MCF 10A (cell line): ENCODE results near the gene SLC16A3. TPM values are rescaled to one million over a fixed set of nuclear protein-coding genes. Genes with fewer than 3 reads are reported as not detected.

ENCODE experiments used
- BruUV-seq: library from RNA; stranded (reverse); fragments of 400-500 nt; replicated peaks from 2 replicates; lab custom pipeline; 2021; lab: Mats Ljungman, UMichigan
- CTCF ChIA-PET: fragments of 300-600 bp; sonication (Branson Sonifier 250); formaldehyde crosslinking; extraction: SDS; loops from one replicate; lab custom pipeline; 2021; ENCODE audit warnings: antibody characterized with exemption, inconsistent platforms; lab: Yijun Ruan, JAX
- POLR2A ChIA-PET: fragments of 300-600, 350-650 bp; sonication (Branson Sonifier 250); formaldehyde crosslinking; extraction: SDS; loops from one replicate; lab custom pipeline; 2020; ENCODE audit warnings: antibody characterized with exemption, inconsistent platforms; lab: Yijun Ruan, JAX
- DNase-seq: peaks from one replicate; pipeline ENCODE4 v3.0.0-alpha.2; 2018; ENCODE audit not compliant: unreplicated experiment
- H3K27ac Mint-ChIP-seq: one replicate; pipeline ENCODE4 v1.8.0; 2022; ENCODE audit warnings: mild to moderate bottlenecking, low read depth, mixed read lengths; ENCODE audit not compliant: unreplicated experiment
- H3K27me3 Mint-ChIP-seq: one replicate; pipeline ENCODE4 v1.8.0; 2022; ENCODE audit warnings: mixed read lengths; ENCODE audit not compliant: insufficient read depth, unreplicated experiment
- H3K36me3 Mint-ChIP-seq: one replicate; pipeline ENCODE4 v1.8.0; 2022; ENCODE audit warnings: mild to moderate bottlenecking, moderate library complexity, mixed read lengths; ENCODE audit not compliant: insufficient read depth, unreplicated experiment
- H3K4me1 Mint-ChIP-seq: one replicate; pipeline ENCODE4 v1.8.0; 2022; ENCODE audit warnings: mixed read lengths; ENCODE audit not compliant: insufficient read depth, unreplicated experiment
- H3K4me3 Mint-ChIP-seq: one replicate; pipeline ENCODE4 v1.8.0; 2022; ENCODE audit warnings: mild to moderate bottlenecking, moderate library complexity, mixed read lengths; ENCODE audit not compliant: unreplicated experiment
- H3K9me3 Mint-ChIP-seq: one replicate; pipeline ENCODE4 v1.8.0; 2022; ENCODE audit warnings: mixed read lengths; ENCODE audit not compliant: unreplicated experiment
- intact Hi-C: fragments of 100-400 bp; cut with micrococcal nuclease; formaldehyde crosslinking; loops from 2 replicates; pipeline ENCODE4 v1.14.1; 2022
- total RNA-seq: library from RNA; stranded (reverse); gene quantifications from 2 replicates; pipeline ENCODE4 v1.2.3, GENCODE V29; 2022
- TF ChIP-seq, protein P1 (sequence below): fragments of 200-600 bp; IDR thresholded peaks from one replicate; pipeline ENCODE4 v1.8.0; 2022; ENCODE audit warnings: antibody characterized with exemption, mild to moderate bottlenecking; ENCODE audit not compliant: unreplicated experiment

Gene SLC16A3
- total RNA-seq, 1 experiment from 2014 or later: 350 TPM

DNA sequence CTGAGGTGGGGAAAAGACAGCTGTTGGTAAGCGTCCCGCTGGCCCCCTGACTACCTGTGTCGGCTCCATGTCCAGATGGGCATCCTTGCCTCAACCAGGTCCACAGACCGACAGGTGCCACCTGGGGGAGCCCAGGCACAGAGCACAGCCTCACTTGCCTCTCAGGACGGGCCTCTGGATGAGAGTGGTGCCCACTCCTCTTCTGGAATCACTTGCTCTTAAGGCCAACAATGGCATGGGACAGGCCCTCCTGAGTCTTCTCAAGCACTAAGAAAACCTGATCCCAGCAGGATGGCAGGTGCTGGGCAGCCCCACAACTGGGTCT is 17.2 kb downstream of the SLC16A3 start:
- ChIA-PET CTCF (no interaction called here), POLR2A (interaction anchor here (1.5 kb wide), 1 partner anchor 40 kb away, joined by 5 read pairs; no protein-coding TSS in a partner anchor)
- intact Hi-C loops: loop anchor here (1.0 to 10.0 kb wide), 2 partner anchors 51 to 211 kb away; partner anchors contain the start of genes DCXR and RAC3
- Mint-ChIP-seq H3K4me1 (peaks cover 58% of the 10 kb centered on the region), H3K27ac (no peak overlapping the region), H3K9me3 (no peaks in the 10 kb centered on the region), H3K4me3 (no peak overlapping the region), H3K27me3 (no peaks in the 10 kb centered on the region), H3K36me3 (peaks cover 100% of the 10 kb centered on the region)
- TF ChIP-seq, protein P1, sequence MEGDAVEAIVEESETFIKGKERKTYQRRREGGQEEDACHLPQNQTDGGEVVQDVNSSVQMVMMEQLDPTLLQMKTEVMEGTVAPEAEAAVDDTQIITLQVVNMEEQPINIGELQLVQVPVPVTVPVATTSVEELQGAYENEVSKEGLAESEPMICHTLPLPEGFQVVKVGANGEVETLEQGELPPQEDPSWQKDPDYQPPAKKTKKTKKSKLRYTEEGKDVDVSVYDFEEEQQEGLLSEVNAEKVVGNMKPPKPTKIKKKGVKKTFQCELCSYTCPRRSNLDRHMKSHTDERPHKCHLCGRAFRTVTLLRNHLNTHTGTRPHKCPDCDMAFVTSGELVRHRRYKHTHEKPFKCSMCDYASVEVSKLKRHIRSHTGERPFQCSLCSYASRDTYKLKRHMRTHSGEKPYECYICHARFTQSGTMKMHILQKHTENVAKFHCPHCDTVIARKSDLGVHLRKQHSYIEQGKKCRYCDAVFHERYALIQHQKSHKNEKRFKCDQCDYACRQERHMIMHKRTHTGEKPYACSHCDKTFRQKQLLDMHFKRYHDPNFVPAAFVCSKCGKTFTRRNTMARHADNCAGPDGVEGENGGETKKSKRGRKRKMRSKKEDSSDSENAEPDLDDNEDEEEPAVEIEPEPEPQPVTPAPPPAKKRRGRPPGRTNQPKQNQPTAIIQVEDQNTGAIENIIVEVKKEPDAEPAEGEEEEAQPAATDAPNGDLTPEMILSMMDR: no peak
- no peak for DNase-seq
- BruUV-seq: no TSS peak

DNA sequence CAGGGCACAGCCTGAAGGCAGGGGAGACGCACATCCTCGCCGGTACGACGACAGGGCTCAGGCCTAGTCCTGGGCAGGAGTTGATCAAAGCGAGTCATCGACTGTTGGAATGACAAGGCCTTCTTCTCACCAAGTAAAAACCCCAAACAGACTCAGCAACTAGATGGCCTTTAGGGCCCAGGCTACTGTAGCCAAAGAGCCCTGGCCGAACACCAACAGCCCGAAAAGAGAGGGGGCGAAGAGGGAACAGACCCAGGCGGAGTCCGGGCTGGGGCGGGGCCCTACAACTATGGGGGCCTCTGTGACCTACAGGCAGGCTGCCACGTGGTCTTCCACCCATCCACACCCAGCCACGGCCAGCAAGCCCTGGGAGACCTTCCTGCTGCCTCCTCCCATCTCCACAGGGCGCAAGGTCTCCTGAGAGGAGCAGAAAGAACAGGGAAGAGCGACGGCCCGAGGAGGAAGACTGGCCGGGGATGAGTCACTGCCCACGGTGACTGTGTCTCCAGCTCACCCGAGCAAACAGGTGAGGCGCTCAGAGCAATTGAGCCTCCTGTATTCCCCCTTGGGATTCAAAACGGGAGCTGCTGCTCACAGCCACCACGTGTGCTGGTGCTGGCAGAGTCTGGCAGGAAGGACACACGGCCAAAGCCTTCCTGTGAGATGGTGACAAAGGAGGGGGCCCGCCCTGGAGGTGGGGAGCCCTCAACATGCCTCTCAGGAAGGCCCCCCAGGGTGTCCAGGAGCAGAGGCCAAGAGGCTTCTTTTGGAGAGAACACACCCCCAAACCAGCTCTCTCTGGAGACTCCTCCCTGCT is 17.7 kb downstream of the SLC16A3 start:
- Mint-ChIP-seq H3K4me3 (peak overlapping the region; percentile 14), H3K9me3 (no peaks in the 10 kb centered on the region), H3K27ac (peak overlapping the region; percentile 70), H3K4me1 (peaks cover 55% of the 10 kb centered on the region), H3K27me3 (no peaks in the 10 kb centered on the region), H3K36me3 (peaks cover 100% of the 10 kb centered on the region)
- DNase-seq: peak; percentile 93
- intact Hi-C loops: loop anchor here (1.0 to 10.0 kb wide), 2 partner anchors 51 to 212 kb away; partner anchors contain the start of genes DCXR and RAC3
- ChIA-PET CTCF (no interaction called here), POLR2A (interaction anchor here (0.7 to 1.5 kb wide), 8 partner anchors 10 to 150 kb away, joined by 3 to 7 read pairs (median 4); partner anchors contain the start of genes SECTM1 and SLC16A3)
- BruUV-seq: no TSS peak
- TF ChIP-seq, protein P1: no peak

DNA sequence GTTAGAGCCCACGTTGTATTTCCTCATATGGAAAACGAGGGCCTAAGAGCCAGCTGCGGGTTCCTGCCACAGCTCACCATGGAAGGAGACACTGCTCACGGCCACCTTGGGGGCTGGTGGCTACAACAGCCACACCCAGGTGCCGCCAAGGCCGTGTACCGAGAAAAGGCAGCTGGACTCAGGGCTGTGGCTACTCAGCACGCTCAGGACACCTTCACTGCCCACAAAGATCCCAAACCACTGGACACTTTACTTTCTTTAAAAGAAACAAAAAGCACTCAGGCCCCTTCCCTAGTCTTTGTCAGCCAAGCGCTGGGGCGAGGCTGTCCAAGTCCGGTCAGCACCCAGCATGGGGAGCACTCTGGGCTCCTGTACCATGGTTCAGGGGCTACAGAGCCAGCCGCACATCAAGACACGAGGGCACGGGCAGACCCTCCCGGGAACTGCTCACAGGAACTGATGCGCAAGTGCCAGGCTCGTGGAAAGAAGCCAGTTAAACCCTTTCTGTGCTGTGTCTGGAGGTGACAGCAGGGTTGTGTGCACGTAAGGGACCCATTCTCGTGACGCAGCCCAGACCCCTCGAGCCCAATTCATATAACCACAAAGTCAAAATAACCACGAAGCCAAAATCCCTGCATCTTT is 18.5 kb downstream of the SLC16A3 start:
- no peak overlapping the region for H3K4me3 Mint-ChIP-seq
- H3K27ac Mint-ChIP-seq: peak overlapping the region; percentile 70
- DNase-seq: no peak
- no peaks in the 10 kb centered on the region for H3K27me3 Mint-ChIP-seq
- H3K4me1 Mint-ChIP-seq: peaks cover 47% of the 10 kb centered on the region
- TF ChIP-seq, protein P1: no peak
- ChIA-PET CTCF (no interaction called here), POLR2A (interaction anchor here (0.6 to 1.5 kb wide), 9 partner anchors 11 to 176 kb away, joined by 3 to 7 read pairs (median 3); partner anchors contain the start of genes SECTM1 and SLC16A3)
- H3K36me3 Mint-ChIP-seq: peaks cover 100% of the 10 kb centered on the region
- BruUV-seq: no TSS peak
- intact Hi-C loops: loop anchor here (10.0 kb wide), 1 partner anchor 213 kb away; the partner anchor contains the start of genes DCXR and RAC3
- H3K9me3 Mint-ChIP-seq: no peaks in the 10 kb centered on the region
